Measurements from ENCODE around the gene CDC23. TPM values are rescaled to one million over a fixed set of nuclear protein-coding genes. Genes with fewer than 3 reads are reported as not detected.
A peak's percentile ranks its signal among the peaks of the same experiment; 100 is the strongest.

CDC23 gene
- total and polyA plus RNA-seq, 2 of the 4 experiments (the other 2 are of a cell fraction): 21.1 to 28.0 TPM

GRCh38 chr5:138212828-138213160 is 329 bp downstream of the CDC23 start:
- H3K14ac ChIP-seq (replicated peaks; ENCODE audit: low read depth, low read length): peak overlapping the region; percentile 64
- no peak overlapping the region for H2BK20ac ChIP-seq (ENCODE audit: low read depth, low read length)
- H3K9me1 ChIP-seq (ENCODE audit: insufficient read depth, low read length): no peaks in the 10 kb centered on the region
- H3K79me1 ChIP-seq (ENCODE audit: low read depth in 1 of 2, low read length in 2 of 2): peaks cover 22 to 26% of the 10 kb centered on the region in 2 experiments
- H4K8ac ChIP-seq (ENCODE audit: low read depth in 2 of 2, low read length in 2 of 2): peak overlapping the region; percentile 84 to 97
- no peaks in the 10 kb centered on the region for H4K20me1 ChIP-seq (ENCODE audit: insufficient read depth, low read length)
- peak; percentile 43 for ATAC-seq (ENCODE audit: low read depth)
- H2AFZ ChIP-seq (replicated peaks; ENCODE audit: low read length, poor library complexity): peak overlapping the region; percentile 97
- peak overlapping the region; percentile 85 for H3K9ac ChIP-seq (ENCODE audit: low read depth, low read length)
- POLR2A ChIA-PET (ENCODE audit: unreplicated experiment): no interaction called here
- H2AK5ac ChIP-seq (ENCODE audit: low read depth, low read length): peak overlapping the region; percentile 17; the same call in 1 of the 2 replicates
- no peak overlapping the region for H2BK15ac ChIP-seq (ENCODE audit: low read depth, low read length)
- TF ChIP-seq MXI1 (IDR thresholded peaks at IDR 0.05; ENCODE audit: borderline replicate concordance, low read depth, low read length): no peak
- no peak for TF ChIP-seq RCOR1 (IDR thresholded peaks at IDR 0.05; ENCODE audit: insufficient replicate concordance, low read length)
- TF ChIP-seq, protein P1, sequence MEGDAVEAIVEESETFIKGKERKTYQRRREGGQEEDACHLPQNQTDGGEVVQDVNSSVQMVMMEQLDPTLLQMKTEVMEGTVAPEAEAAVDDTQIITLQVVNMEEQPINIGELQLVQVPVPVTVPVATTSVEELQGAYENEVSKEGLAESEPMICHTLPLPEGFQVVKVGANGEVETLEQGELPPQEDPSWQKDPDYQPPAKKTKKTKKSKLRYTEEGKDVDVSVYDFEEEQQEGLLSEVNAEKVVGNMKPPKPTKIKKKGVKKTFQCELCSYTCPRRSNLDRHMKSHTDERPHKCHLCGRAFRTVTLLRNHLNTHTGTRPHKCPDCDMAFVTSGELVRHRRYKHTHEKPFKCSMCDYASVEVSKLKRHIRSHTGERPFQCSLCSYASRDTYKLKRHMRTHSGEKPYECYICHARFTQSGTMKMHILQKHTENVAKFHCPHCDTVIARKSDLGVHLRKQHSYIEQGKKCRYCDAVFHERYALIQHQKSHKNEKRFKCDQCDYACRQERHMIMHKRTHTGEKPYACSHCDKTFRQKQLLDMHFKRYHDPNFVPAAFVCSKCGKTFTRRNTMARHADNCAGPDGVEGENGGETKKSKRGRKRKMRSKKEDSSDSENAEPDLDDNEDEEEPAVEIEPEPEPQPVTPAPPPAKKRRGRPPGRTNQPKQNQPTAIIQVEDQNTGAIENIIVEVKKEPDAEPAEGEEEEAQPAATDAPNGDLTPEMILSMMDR (conservative IDR thresholded peaks at IDR 0.05; ENCODE audit: low read depth, low read length): no peak
- in situ Hi-C loops (cut with MboI; ENCODE audit: low sequenced_read_pairs) (no loop called here), dilution Hi-C loops (cut with HindIII; ENCODE audit: low sequenced_read_pairs, unreplicated experiment) (no loop called here), intact Hi-C loops (cut with micrococcal nuclease) (no loop called here)
- CTCF ChIA-PET: interaction anchor here (1.4 to 1.8 kb wide), 2 partner anchors 10 to 30 kb away, joined by 3 to 8 read pairs; no protein-coding TSS in a partner anchor
- peak overlapping the region; percentile 85 for H3K23ac ChIP-seq (ENCODE audit: low read depth, low read length)
- H3K9me3 ChIP-seq (ENCODE audit: control insufficient read depth, insufficient read depth, low read length): no peaks in the 10 kb centered on the region
- peaks cover 4% of the 10 kb centered on the region for H3K36me3 ChIP-seq (ENCODE audit: control insufficient read depth, insufficient read depth, low read length)
- H3K18ac ChIP-seq (ENCODE audit: low read depth, low read length): no peak overlapping the region
- peak overlapping the region; percentile 76 for H2AK9ac ChIP-seq (replicated peaks; ENCODE audit: low read depth, low read length, poor library complexity)
- peak overlapping the region; percentile 84 for H3K4me3 ChIP-seq (ENCODE audit: insufficient read depth, low read depth, low read length)
- peak overlapping the region; percentile 73 for H4K5ac ChIP-seq (ENCODE audit: low read depth, low read length)
- H3K4ac ChIP-seq (ENCODE audit: low read depth, low read length): peak overlapping the region; percentile 85
- H3K56ac ChIP-seq (ENCODE audit: extremely low read depth, insufficient read depth, low read length): peak overlapping the region; percentile 42; the same call in 1 of the 2 replicates
- H2BK120ac ChIP-seq (ENCODE audit: low read depth, low read length): no peak overlapping the region
- no peaks in the 10 kb centered on the region for H3K27me3 ChIP-seq (ENCODE audit: control insufficient read depth, insufficient read depth, low read length)
- H4K91ac ChIP-seq (ENCODE audit: insufficient read depth, low read depth, low read length): peak overlapping the region; percentile 67
- H3K4me1 ChIP-seq (ENCODE audit: control insufficient read depth, insufficient read depth, low read length): no peaks in the 10 kb centered on the region
- H3K4me2 ChIP-seq (ENCODE audit: low read depth, low read length): peak overlapping the region; percentile 83
- TSS peak; percentile 33 for BruUV-seq (replicated peaks)
- H3K27ac ChIP-seq (ENCODE audit: insufficient read depth, low read length): peak overlapping the region; percentile 75
- DNase-seq: peak; percentile 8
- no CpG with 5 or more reads among the region's 8 CpGs for WGBS, 2 experiments (ENCODE audit: extremely low coverage in 2 of 2, insufficient read length in 1 of 2)
- H2BK5ac ChIP-seq (ENCODE audit: low read depth, low read length, poor library complexity, severe bottlenecking): peak overlapping the region; percentile 74
